Left forelimb (tissue), 1 donor: ENCODE data around the gene MS4A6E.
"Not testable (repeated sequence)": the region's sequence is repeated elsewhere in the genome, so short reads cannot be mapped to it uniquely, and the experiment has no call there.

Experiments
- DNase-seq: peaks from one replicate; pipeline ENCODE4 v3.0.0-alpha.2; 2018; ENCODE audit warnings: low spot score

MS4A6E gene

DNA sequence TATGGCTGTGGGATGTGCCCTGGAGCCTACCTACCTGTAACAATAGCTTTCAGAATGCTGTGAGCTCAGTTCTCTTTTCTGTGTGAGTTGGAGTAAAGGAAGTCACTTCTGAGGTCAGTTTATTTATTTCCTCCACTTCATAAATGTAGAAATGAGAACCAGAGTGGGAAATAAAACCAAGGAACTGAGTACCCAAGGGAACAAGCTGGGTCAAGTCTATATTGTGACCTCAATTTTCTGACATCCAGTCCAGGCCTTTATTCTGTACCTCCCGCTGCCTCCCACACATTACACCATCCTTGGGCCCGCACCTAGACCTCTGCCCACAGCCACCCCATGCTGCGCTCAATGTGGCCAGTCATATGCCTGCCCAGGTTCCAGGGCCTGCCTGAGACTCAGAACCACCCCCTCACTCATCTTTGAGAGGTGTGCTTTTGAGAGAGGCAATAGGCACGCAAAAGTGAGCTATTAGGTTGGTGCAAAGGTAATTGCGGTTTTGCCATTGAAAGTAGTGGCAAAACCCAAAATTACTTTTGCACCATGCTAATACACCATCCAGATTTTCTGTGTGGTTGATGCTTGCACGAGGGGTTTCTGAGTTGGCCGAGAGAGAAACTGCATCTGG is 9.8 kb downstream of the MS4A6E start:
- no peak for DNase-seq

GRCh38 chr11:60338053-60338452 is 11.0 kb downstream of the MS4A6E start:
- no peak for DNase-seq

DNA sequence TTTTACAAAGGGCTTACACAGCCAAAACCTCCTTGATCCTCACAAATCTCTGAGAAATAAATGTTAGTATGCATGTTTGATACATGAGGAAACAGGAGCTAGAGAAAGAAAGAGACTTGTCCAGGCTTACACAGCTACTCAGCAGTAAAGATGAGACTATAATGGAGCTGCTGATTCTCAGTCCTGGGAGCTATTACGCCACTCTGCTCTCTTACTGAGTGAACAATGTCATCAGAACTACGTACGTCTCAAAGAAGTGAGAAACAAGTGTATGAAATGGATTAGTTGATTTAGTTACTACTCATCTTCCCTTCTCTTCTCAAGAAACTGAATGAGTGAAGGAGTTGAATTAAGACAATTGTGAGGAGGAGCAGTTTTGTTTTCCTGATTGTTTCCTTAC is 12.3 kb downstream of the MS4A6E start:
- DNase-seq: no peak

- no peak for DNase-seq
Measured at GRCh38 chr11:60343094-60343704, 16.1 kb downstream of the MS4A6E start.

- DNase-seq: no peak
Measured at GRCh38 chr11:60344146-60344545, 17.1 kb downstream of the MS4A6E start.

DNA sequence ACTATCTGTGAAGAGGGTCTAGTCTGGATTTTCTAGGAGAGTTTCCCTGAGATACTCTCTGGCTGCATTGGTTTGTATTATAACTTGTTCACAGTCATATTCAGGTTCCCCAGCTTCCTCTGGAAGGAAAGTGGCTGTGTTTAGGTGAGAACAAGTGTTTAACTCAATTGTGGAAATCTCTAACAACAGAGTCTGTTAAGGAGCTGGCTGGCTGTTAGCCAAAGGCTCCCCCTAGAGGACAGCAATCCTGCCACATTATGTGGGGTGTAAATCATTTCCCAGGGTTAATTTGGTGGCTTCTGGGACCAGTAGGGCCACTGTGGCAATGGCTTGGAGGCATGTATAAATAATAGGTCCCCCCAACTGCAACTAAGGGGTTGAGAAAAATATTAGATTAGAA is 18.4 kb downstream of the MS4A6E start:
- no peak for DNase-seq

DNA sequence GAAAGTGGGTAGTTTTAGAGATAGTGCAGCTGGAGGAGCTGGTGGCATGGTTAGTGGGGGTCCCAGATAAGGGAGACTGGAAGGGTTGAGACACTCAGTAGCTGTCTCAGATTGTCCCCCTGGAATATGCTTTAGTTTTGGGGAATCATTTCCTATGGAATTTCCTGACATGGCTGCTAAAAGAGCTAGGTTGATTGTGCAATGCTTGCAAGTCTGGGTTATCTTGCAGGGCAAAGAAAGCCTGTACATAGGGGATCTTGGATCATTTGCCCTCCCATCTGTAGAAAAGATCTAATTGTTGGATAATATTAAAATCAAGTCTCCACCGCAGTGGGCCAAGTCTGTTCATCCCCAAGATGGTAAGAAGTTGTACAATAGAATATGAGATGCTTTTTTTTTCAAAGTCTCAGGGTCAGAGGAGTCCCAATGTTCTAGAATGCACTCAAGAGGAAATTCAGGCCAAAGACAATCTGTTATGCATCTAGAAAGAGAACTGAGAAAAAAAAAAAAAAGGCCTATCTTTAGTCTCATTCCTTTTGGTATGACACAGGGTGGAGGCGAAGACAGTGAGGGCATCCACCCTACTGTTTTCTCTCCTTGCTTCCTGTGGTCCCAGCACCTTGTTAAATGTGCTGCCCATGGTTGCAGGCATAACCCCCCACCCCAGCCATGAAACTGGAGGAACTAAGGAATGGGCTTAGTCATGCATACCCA is 20.2 kb downstream of the MS4A6E start:
- no peak for DNase-seq

DNA sequence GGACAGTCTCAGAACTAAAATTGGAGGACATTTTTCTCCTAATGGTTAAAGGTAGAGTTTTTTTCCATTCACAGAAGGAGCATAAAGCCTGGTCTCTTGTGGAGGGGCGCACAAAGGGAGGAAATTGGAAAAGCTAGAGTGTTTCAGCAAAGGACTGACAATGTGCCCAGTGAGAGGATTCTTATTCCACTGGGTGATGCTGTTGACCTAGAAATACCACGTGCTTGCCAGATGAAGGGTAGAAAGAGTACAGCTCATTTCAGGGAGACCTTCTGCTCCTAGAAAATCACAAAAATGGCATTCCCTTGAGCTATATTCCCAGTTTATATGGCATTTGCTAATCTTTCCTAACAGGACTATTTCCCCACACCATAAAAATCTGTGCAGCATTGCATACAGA is 21.1 kb downstream of the MS4A6E start:
- DNase-seq: no peak

GRCh38 chr11:60349990-60350389 is 22.9 kb downstream of the MS4A6E start:
- no peak for DNase-seq

DNA sequence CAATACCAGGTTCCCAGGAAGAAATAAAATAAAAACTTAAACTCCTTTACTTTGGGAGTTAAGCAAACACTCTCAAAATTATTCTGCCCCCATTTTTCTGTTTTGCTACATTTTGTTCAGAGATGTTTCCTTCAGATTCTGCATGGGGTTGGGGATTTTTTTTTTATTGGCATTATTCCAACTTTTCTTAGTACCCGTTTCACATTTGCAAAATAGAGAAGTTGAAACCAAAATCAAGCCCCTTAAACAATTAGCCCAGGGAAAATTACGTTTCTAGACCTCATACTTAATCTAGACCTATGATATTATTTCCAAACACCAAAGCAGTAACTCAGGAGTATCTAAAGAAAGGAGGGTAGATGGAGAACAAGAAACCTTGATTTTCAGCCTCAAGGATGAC is 30.7 kb downstream of the MS4A6E start:
- no peak for DNase-seq

- DNase-seq: no peak
Measured at GRCh38 chr11:60360621-60361020, 33.6 kb downstream of the MS4A6E start.

DNA sequence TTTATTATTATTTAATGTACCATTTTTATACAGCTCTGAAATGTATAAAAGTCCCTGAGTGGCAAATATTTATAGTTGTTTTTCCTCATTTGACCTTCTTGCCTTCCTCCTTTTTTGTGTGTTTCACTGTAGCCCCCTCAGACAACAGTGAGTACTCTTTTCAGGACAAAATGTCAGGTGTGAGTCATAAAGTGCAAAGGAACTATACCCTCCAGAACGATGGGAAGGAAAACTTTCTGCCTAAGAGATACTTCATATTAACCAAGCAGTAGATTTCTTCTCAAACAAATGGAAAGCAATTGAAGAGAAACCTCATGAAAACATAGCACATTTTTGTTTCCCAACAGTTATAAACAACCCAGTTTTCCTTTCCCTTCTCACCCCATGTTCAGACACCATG is 35.2 kb downstream of the MS4A6E start:
- no peak for DNase-seq

DNA sequence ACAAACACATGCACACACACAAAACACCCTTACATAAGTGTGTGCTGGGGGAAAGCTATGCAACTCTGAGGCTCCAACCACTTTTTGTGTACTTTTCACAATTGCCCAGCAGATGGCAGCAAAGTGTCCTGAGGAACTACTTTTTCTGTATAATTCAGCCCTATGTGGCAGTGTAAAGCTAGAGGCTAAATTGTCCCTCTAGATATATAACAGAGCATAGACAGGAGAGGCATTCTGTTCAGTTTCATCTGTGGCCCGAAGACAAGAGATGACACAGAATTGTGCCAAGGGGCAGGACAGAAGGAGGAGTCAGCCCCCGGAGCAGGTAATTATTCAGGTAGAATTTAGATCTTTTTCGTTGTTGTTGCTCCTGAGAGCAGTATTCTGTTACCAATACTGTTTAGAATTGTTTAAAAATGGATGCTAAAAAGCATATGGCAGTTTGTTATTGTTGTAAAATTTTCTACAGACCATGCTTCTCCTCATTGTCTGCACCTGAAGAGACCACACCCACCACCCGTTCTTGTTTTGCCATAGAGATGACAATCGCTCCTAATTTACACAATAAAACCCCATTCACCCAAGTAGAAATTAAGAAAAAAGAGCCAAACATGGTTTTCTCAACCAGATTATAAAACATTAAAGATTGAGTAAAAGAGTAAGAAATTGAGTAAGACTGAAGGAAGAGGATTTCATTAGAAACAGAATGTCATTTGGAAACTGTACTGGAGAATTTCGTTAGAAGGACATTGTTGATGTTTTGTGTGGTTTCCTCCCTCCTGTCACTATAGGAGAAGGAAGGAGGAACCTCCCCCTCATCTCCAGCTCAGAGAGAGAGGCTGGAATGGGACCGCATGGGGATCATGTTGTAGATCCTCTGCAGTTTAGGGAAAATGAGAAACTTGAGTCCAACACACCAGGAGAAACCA is 36.8 kb downstream of the MS4A6E start:
- DNase-seq: no peak

GRCh38 chr11:60366262-60366904 is 39.3 kb downstream of the MS4A6E start:
- DNase-seq: not testable (repeated sequence)

DNA sequence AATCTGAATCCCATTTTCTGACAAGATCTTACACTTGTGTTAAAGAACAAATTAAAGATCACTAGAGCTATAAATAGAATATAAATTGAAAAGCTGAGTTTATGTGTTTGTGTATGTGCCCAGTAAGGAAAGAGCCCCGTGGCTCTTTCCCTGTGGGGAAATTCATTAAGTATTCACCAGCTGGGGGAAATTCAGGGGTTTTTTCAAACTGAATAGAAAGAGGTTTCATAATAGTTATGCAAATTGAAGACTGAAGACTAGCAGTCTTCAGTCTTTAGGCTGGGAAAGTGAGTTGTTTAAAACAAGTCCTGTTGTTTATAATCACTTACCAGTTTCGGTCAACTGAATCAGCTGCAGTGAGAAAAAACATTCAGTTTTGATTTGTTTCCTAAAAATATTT is 40.0 kb downstream of the MS4A6E start:
- DNase-seq: no peak

- no peak for DNase-seq
Measured at GRCh38 chr11:60367896-60368295, 40.8 kb downstream of the MS4A6E start.

- no peak for DNase-seq
Measured at GRCh38 chr11:60370252-60370810, 43.3 kb downstream of the MS4A6E start.

DNA sequence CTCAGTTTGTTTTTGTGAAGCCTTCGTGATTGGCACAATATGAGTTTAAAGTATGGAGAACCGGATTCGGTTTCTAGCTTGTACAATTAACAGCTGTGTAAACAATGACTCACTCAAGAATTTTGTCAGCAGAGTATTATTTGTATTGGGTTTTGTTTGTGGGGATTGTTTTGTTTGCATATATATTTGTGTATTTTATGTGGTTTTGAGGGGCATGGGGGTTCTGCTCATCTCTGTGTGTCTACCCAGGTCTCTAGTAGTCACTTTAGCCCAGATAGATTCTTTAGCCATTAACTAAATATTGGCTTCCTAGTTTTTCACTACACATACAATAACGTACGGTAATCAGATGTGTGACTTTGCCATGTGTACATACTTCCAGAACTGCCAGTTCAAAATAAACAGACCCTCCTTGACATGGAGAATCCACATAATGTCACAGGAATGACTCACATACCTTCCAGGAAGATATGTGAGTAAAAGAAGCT is 43.8 kb downstream of the MS4A6E start:
- no peak for DNase-seq

DNA sequence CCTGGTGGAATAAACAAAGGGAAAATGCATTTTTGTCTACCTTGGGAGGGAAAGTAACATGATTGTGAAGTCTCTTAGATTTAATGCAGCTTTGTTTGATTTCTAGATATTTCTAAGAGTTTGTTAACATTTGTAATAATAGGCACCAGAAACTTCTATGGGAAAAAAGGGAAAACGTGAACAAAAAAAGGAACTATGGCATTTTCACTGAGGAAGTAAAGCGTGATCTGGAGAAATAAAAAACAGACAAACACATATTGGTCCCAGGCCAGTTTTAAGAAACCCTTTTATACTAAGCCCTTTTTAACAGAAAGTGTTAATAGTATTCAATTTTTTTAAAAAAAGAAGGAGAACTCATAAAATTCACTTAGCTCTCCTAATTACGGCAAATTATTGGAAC is 44.3 kb downstream of the MS4A6E start:
- no peak for DNase-seq

DNA sequence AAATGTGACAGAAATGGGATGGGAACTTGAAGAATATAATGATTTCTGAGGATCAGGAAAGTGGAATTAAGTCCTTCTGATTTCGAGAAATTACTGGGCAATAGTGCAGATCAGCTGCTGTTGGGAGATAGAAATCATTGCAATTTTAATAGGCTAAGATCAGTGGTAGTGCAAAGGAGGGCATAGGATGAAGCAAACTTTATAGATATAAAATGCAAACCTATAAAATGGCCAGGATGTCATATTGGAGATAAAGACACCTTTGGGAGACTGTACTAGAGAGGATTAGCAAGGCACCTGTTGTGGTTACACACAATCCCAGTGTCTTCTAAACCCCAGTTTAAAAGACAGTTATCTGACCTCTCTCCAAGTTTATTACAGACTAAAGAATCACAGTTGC is 44.8 kb downstream of the MS4A6E start:
- no peak for DNase-seq

DNA sequence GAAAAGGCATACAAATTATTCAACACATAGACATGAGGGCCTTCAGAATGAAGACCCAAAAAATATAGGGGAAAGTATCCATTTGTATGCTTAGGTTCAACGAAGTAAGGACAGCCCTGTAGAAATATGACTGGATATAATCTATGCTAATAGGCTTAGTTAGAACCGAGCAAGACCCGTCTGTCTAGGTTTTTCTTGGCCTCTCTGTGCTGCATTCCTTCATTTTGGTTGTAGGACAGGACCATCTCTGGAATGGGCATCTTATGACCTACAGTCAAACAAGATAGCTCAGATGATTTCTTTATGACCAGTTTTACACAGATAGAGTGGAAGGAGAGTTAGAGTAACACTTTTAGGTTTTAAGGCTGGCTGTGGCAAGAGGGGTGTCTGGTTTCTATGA is 45.7 kb downstream of the MS4A6E start:
- no peak for DNase-seq
